Measurements from ENCODE around the gene RYR1.

DNA sequence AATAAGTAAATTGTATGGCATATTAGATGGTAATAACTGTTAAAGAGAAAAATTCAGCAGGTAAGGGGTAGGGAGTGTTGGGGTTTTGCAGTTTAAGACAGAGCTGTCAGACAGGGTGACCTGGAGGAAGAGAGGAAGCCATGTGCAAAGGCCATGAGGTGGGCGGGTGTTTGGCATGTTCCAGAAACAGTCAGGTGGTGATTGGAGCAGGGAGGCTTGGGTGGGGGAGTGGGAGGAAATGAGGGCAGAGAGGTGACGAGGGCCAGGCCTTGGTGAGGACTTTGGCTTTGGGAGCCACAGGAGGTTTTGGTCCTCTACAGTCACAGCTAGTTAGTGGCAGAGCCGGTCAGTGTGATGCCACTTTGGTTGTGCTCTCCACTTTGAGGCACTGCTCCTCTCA, 20.1 kb downstream of the RYR1 start:
- TF ChIP-seq POLR2A (IDR thresholded peaks at IDR 0.05; ENCODE audit: low read depth, low read length) (no peak), POLR2AphosphoS5 (IDR thresholded peaks at IDR 0.05; ENCODE audit: low read depth, low read length) (no peak), TAF1 (IDR thresholded peaks at IDR 0.05; ENCODE audit: borderline replicate concordance, low read depth, low read length) (no peak)

Measured in GM12892 (cell line).